GM10266 (cell line): Measurements from ENCODE around the gene ZBTB16.

Source experiments
- DNase-seq: peaks from one replicate; pipeline ENCODE4 v3.0.0; 2012; ENCODE audit errors: extremely low spot score
- CTCF ChIP-seq: IDR thresholded peaks from 2 replicates; pipeline ENCODE4 v1.5.1; 2012; ENCODE audit warnings: mild to moderate bottlenecking, low read depth; ENCODE audit not compliant: control insufficient read depth, insufficient read depth; ENCODE audit errors: missing control alignments

ZBTB16 gene

GRCh38 chr11:114185436-114185835 is 125.9 kb downstream of the ZBTB16 start:
- no peak for TF ChIP-seq CTCF
- DNase-seq, result no peak

GRCh38 chr11:114187173-114187572 is 127.7 kb downstream of the ZBTB16 start:
- no peak for TF ChIP-seq CTCF
- DNase-seq, result no peak

GRCh38 chr11:114188851-114189570 is 129.5 kb downstream of the ZBTB16 start:
- TF ChIP-seq CTCF, result no peak
- DNase-seq, result no peak

GRCh38 chr11:114190630-114191029 is 131.1 kb downstream of the ZBTB16 start:
- TF ChIP-seq CTCF, result no peak
- DNase-seq, result no peak

GRCh38 chr11:114191893-114192292 is 132.4 kb downstream of the ZBTB16 start:
- no peak for DNase-seq

GRCh38 chr11:114192841-114193389 is 133.4 kb downstream of the ZBTB16 start:
- DNase-seq, result no peak
- TF ChIP-seq CTCF, result no peak

More at GRCh38 chr11:114191893-114192292, 132.4 kb downstream of the ZBTB16 start:
- TF ChIP-seq CTCF, result no peak
